Activated naive CD4-positive, alpha-beta T cell treated with anti-CD3 and anti-CD28 coated beads for 36 hours (primary cell): ENCODE results near the gene ERFE. TPM values are rescaled to one million over a fixed set of nuclear protein-coding genes. Genes with fewer than 3 reads are reported as not detected.
A peak's percentile ranks its signal among the peaks of the same experiment; 100 is the strongest.
"Not testable (repeated sequence)": the region's sequence is repeated elsewhere in the genome, so short reads cannot be mapped to it uniquely, and the experiment has no call there.

ENCODE experiments used
- CTCF ChIA-PET: fragments of 350-600 bp; sonication (Branson Sonifier 250); formaldehyde crosslinking; loops from one replicate; lab custom pipeline; 2021; ENCODE audit warnings: antibody characterized with exemption; lab: Charles Lee
- DNase-seq: peaks from one replicate; pipeline ENCODE4 v3.0.0-alpha.2; 2020
- H3K27ac Mint-ChIP-seq: one replicate; pipeline ENCODE4 v1.8.0; 2021; ENCODE audit warnings: mild to moderate bottlenecking, mixed read lengths
- H3K27me3 Mint-ChIP-seq: one replicate; pipeline ENCODE4 v1.8.0; 2021; ENCODE audit warnings: low read depth, mixed read lengths
- H3K36me3 Mint-ChIP-seq: one replicate; pipeline ENCODE4 v1.8.0; 2021; ENCODE audit warnings: low read depth, mixed read lengths
- H3K4me1 Mint-ChIP-seq: one replicate; pipeline ENCODE4 v1.8.0; 2021; ENCODE audit warnings: low read depth, mixed read lengths
- H3K4me3 Mint-ChIP-seq: one replicate; pipeline ENCODE4 v1.8.0; 2021; ENCODE audit warnings: mild to moderate bottlenecking, moderate library complexity, mixed read lengths
- H3K9me3 Mint-ChIP-seq: one replicate; pipeline ENCODE4 v1.8.0; 2021; ENCODE audit warnings: mixed read lengths
- intact Hi-C: fragments of 100-400 bp; cut with micrococcal nuclease; formaldehyde crosslinking; loops from one replicate; pipeline ENCODE4 v1.15.1; 2023
- total RNA-seq, 2 experiments: library from RNA; stranded (reverse); gene quantifications; one replicate each; pipeline ENCODE4 v1.2.3, GENCODE V29; 2021

The ERFE gene
- total RNA-seq, 2 experiments from 2014 or later = 0.40 TPM; not detected in 1

DNA sequence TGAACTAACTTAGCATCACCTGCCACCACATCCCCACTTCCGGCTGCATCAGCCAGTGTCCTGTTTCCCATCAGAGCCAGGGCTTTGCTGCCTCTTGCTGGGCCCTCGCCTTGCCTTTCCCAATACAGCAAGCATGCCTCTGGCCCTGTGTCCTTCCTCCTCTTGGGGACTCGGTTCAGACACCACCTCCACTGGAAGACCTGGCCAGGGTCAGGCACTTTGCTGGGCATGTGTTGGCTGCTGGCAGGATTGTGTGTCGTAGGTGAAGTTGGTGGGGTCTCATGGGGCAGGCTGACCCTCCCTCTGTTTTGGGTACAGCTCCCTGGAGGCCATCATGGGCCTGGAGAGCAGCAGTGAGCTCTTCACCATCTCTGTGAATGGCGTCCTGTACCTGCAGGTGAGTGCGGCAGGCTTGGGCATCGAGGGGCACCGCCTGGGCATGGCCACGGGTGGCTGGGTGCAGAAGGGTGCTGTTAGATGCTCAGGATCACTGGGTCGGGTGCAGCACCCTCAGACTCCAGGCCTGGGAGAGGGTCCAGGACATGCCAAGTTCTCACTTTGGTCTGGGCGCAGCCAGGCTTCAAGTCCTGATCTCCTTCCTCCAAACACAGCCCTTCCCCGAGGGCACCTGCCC, 6.6 kb downstream of the ERFE start:
- Mint-ChIP-seq H3K27ac (no peak overlapping the region), H3K36me3 (peaks cover 7% of the 10 kb centered on the region), H3K4me1 (peaks cover 7% of the 10 kb centered on the region), H3K9me3 (no peaks in the 10 kb centered on the region), H3K27me3 (peaks cover 17% of the 10 kb centered on the region), H3K4me3 (no peak overlapping the region)
- CTCF ChIA-PET = no interaction called here
- no peak for DNase-seq
- intact Hi-C loops = no loop called here

DNA sequence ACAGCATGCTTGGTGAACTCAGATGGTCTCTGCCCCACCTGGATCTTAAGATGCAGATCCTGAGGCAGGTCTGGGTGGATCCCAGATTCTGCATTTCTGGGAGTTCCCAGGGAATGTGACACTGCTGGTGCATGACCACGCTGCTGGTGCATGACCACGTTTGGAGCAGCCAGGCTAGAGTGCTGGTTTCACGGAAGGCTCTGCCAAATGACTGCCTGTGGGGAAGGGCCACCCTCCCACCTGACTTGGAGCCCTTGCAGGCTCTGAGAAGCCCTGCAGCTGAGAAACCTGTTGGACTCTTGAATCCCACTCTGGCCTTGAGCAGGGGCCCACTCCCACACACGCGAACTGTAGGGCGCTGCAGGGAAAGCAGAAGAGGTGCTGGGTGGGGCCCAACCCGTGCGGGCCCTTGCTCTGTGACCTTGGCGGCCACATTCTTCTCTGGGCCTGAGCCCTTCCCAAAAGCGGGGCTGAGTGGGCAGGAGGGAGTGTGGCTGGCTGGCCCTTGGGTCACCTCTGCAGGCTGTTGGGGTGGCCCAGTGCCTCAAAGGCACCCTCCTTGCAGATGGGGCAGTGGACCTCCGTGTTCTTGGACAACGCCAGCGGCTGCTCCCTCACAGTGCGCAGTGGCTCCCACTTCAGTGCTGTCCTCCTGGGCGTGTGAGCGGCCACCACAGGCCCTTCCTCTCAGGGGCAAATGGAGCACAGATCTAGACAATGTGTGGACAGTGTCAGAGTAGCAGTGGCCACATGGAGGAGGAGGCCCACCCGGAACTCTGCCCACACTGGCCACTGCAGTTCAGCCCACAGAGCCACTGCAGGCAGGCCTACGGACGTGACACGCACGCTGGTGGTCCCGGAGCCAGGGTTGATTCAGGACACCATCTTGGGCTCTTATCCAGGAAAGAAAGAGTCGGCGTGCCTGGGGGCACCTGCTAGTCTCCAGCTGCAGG, 7.9 kb downstream of the ERFE start:
- no peaks in the 10 kb centered on the region for H3K9me3 Mint-ChIP-seq
- peaks cover 14% of the 10 kb centered on the region for H3K27me3 Mint-ChIP-seq
- intact Hi-C loops = no loop called here
- H3K4me1 Mint-ChIP-seq = peaks cover 7% of the 10 kb centered on the region
- H3K4me3 Mint-ChIP-seq = no peak overlapping the region
- no peak for DNase-seq
- H3K27ac Mint-ChIP-seq = no peak overlapping the region
- CTCF ChIA-PET = no interaction called here
- H3K36me3 Mint-ChIP-seq = peaks cover 7% of the 10 kb centered on the region

DNA sequence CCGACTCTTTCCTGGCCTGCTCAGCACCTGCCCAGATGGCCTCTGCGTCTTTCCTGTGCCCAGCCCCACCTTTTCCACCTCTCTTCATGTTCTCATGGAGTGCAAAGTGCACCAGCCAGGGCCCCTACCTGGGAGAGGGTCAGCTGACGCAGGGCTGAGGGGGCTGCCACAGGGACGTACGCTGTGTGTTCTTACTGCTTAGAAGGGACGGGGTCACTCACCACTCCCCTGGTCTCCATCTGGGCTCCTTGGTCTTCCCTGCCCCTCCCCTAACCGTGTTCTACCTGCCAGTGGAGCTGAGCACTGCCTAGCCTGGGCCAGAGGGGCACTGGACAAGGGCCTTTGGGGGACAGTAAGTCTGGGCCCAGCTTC, 8.6 kb downstream of the ERFE start:
- CTCF ChIA-PET = no interaction called here
- Mint-ChIP-seq H3K36me3 (peaks cover 11% of the 10 kb centered on the region), H3K4me1 (peaks cover 7% of the 10 kb centered on the region), H3K27ac (no peak overlapping the region), H3K9me3 (no peaks in the 10 kb centered on the region), H3K4me3 (no peak overlapping the region), H3K27me3 (peaks cover 13% of the 10 kb centered on the region)
- no peak for DNase-seq
- intact Hi-C loops = no loop called here

DNA sequence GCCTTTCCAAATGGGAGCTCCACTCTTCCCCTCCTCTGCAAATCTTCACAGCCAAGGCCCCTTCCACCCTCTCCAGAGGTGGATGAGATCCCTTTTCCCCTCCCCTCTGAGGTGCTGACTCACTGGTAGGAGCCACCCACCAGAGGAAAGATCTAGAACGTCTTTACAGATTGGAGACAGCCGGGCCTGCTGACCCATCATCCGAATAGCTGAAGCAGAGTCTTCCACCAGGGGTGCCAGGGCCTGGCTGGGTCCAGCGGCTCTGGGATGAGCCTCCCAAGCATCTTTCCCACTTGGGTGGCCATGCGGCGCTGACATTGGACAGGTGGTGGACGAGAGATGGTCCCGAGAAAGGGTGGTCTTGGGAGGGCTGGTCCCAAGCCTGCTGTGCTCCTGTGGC, 9.0 kb downstream of the ERFE start:
- CTCF ChIA-PET = no interaction called here
- Mint-ChIP-seq H3K4me1 (peaks cover 7% of the 10 kb centered on the region), H3K9me3 (no peaks in the 10 kb centered on the region), H3K27me3 (peaks cover 12% of the 10 kb centered on the region), H3K4me3 (no peak overlapping the region), H3K36me3 (peaks cover 14% of the 10 kb centered on the region), H3K27ac (no peak overlapping the region)
- no peak for DNase-seq
- intact Hi-C loops = no loop called here

DNA sequence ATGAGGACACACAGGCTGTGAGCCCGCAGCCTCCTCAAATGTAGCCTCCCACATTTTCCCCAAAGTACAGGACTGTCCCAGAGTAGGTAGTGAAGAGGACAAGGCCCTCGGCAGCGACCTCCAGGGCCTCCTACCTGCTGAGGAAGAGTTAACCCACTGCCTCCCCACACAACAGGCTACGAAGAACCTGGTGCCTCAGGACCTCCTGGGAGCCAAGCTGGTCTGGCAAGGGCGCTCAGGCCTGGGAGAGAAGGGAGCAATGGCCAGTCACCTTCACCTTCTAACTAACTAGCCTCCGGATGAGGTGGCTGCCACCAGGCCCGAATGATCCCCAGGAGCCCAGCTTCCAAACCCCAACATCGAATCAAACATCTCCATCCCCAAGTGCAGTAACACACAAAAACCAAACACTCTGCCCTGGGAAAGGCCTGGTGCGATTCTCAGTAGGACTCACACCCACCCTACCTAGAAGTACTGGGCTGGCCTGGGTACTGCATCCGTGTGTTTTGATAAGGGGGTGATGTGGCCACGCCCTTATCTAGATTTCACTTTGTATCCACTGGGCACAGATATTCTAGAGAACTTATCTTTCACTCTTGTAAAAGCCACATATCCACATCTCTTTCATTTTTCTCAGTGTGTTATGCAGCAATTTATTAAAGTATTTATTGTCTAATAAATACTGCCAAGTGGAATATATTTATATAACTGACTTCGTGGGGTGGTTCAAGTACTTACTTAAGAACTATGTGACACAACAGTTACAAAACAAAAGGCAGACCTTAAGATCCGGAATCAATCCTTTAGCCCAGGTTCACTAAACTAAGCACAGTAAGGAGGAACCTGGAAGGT, 9.7 kb downstream of the ERFE start:
- Mint-ChIP-seq H3K36me3 (peaks cover 20% of the 10 kb centered on the region), H3K9me3 (no peaks in the 10 kb centered on the region), H3K27ac (no peak overlapping the region), H3K27me3 (peaks cover 10% of the 10 kb centered on the region), H3K4me3 (no peak overlapping the region), H3K4me1 (peaks cover 7% of the 10 kb centered on the region)
- CTCF ChIA-PET = no interaction called here
- no peak for DNase-seq
- intact Hi-C loops = no loop called here

DNA sequence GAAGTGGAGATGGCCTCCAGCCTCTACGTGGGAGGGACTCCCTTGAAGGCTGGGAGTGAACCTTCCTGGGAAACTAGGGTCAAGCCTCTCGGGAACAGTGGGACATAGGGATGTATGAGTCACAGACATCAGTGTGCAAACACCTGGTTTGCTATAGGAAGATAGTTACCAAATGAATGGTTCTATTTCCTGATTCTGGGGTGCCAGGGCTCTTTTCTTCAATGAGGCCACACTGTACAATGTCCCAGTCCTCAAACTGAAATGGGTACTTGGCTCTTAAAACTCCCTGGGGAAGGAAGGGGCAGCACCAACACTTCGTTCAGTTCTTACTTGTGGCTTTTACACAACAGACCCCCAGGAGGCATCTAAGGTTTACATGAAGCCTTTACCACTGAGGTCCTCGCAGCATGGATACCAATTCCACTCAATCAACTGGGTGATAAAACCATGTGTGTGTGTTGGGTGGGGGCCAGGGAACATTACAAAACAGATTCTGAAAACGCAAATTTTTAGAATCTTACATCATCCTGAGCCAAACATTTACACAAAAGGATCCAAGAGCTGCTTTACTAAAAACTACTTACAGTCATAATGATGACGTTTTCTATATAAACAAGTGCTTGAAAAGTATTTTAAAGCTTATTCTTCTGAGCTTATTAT, 10.4 kb downstream of the ERFE start:
- no peak overlapping the region for H3K4me3 Mint-ChIP-seq
- H3K27me3 Mint-ChIP-seq = peaks cover 10% of the 10 kb centered on the region
- CTCF ChIA-PET = no interaction called here
- H3K4me1 Mint-ChIP-seq = peaks cover 6% of the 10 kb centered on the region
- H3K9me3 Mint-ChIP-seq = no peaks in the 10 kb centered on the region
- peaks cover 20% of the 10 kb centered on the region for H3K36me3 Mint-ChIP-seq
- peak overlapping the region; percentile 54 for H3K27ac Mint-ChIP-seq
- DNase-seq = no peak
- intact Hi-C loops = no loop called here

DNA sequence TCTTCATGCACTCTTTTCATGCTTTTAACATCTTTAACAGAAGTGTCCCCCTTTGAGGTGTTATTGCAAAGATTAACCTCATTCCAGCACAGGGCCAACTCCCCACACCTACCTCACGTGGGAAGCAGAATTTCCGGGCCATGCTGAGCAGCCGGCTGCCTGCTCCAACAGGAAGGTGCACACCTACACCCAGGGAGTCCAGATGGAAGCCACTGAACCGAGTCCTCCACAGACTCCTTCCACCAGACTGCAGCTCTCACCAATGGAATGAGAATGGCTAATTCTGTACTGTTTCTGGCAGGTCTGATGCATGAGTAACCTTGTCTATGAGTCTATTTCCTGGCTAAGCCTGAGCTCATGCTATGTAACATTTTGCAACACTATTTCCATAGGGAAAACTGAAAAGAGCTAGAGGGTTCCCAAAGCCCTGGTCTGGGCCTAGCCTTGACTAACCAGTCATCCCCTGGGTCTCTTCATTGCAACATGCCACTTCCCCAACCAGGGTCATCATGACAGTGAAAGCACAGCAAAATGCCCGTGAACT, 11.0 kb downstream of the ERFE start:
- H3K4me3 Mint-ChIP-seq = no peak overlapping the region
- peaks cover 20% of the 10 kb centered on the region for H3K36me3 Mint-ChIP-seq
- H3K9me3 Mint-ChIP-seq = no peaks in the 10 kb centered on the region
- H3K27ac Mint-ChIP-seq = peak overlapping the region; percentile 51
- intact Hi-C loops = no loop called here
- CTCF ChIA-PET = no interaction called here
- H3K27me3 Mint-ChIP-seq = peaks cover 4% of the 10 kb centered on the region
- DNase-seq = no peak
- peaks cover 4% of the 10 kb centered on the region for H3K4me1 Mint-ChIP-seq

DNA sequence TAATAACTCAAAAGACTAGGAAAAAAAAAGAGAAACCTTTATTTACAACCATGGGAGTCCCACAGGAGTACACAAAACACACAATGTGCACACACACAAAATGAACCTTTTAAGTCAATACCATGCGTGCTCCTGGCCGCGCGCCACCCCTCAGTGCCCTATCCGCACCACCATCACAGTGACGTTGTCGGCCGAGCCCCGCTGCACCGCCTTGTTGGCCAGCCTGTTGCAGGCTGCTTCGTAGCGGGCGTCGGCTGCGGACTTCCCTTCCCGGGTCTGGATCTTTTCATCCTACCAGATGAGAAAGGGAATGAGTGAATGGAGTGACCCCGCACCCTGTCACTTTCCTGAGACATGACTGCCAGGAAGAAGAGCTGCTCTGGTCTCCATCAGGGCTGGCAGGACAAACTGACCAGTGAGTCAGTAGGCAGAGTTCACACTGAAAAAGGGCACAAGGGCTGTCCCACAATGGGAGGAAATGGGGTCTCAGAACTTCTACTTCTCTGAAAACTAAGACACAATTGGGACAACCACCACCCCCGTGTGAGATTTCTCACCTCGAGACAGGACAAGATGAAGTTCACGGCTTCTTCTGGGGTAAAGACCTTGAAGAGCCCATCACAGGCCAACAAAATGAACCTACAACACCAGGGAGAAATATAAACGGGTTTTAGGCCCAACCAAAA, 11.8 kb downstream of the ERFE start:
- no peak for DNase-seq
- intact Hi-C loops = no loop called here
- Mint-ChIP-seq H3K9me3 (no peaks in the 10 kb centered on the region), H3K36me3 (peaks cover 20% of the 10 kb centered on the region), H3K27ac (no peak overlapping the region), H3K4me3 (no peak overlapping the region), H3K4me1 (peaks cover 4% of the 10 kb centered on the region), H3K27me3 (no peaks in the 10 kb centered on the region)
- CTCF ChIA-PET = no interaction called here

DNA sequence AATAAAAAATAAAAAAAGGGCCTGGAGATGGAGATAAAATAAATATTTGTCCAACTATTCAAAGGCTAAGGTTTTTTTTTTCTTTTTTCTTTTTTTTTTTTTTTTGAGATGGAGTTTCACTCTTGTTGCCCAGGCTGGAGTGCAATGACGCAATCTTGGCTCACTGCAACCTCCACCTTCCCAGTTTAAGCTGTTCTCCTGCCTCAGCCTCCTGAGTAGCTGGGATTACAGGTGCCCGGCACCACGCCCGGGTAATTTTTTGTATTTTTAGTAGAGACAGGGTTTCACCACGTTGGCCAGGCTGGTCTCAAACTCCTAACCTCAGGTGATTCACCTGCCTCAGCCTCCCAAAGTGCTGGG, 12.3 kb downstream of the ERFE start:
- H3K9me3 Mint-ChIP-seq, H3K27ac Mint-ChIP-seq, DNase-seq, H3K4me1 Mint-ChIP-seq, H3K27me3 Mint-ChIP-seq, intact Hi-C loops, CTCF ChIA-PET, H3K4me3 Mint-ChIP-seq: not testable (repeated sequence)
- peaks cover 22% of the 10 kb centered on the region for H3K36me3 Mint-ChIP-seq

DNA sequence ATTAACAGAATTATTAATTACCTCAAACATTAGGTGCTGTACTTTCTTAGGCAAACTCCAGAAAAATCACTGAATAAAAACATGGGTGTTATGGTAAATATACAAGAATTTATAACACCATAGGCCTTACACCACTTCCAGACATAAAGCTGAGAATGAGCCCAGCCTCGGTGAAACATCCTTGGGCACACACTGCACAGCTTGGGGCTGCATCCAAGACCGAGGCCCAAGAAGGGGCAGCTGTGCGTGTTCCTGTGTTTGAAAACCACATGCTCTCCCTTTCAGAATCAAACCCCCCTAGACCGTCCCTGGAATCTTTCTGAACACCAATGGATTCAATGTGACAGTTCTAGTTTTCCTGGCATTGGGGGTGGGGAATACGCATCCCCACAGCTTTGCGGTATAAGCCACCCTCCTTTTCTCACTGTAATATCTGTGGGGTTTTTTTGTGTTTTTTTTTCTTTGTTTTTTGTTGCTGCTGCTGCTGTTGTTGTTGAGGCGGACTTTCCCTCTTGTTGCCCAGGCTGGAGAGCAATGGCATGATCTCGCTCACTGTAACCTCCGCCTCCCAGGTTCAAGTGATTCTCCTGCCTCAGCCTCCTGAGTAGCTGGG, 12.9 kb downstream of the ERFE start:
- CTCF ChIA-PET = no interaction called here
- Mint-ChIP-seq H3K27me3 (no peaks in the 10 kb centered on the region), H3K36me3 (peaks cover 25% of the 10 kb centered on the region), H3K4me1 (peaks cover 4% of the 10 kb centered on the region), H3K27ac (no peak overlapping the region), H3K4me3 (no peak overlapping the region), H3K9me3 (no peaks in the 10 kb centered on the region)
- intact Hi-C loops = no loop called here
- no peak for DNase-seq

DNA sequence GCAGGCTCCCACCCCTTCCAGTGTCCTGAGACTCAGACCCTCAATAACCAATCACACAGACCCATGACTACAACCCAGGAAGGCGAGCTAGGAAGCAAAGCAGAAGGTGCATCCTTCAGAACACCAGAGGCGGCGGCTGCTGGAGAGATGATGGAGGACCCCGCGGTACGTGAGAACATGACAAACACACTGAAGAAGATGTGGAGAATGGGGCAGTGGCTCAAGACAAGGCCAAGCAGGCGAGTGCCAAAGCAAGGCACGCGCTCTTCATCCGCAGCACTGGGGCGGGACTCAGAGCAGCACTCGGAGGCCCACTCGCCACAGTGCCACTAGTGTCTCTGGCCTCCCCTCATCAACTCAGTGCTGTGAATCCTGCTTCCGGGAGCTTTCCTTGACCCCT, 13.7 kb downstream of the ERFE start:
- peaks cover 4% of the 10 kb centered on the region for H3K4me1 Mint-ChIP-seq
- CTCF ChIA-PET = interaction anchor here (0.6 kb wide), 1 partner anchor 13 kb away, joined by 3 read pairs; the partner anchor contains the start of gene ERFE
- no peak overlapping the region for H3K27ac Mint-ChIP-seq
- H3K36me3 Mint-ChIP-seq = peaks cover 30% of the 10 kb centered on the region
- intact Hi-C loops = no loop called here
- H3K9me3 Mint-ChIP-seq = no peaks in the 10 kb centered on the region
- H3K4me3 Mint-ChIP-seq = no peak overlapping the region
- DNase-seq = no peak
- H3K27me3 Mint-ChIP-seq = no peaks in the 10 kb centered on the region
